WI38 (cell line): ENCODE results near the gene SAP30L.

Source experiments
- H3K4me3 ChIP-seq: 2 replicates; pipeline ENCODE4 v1.5.1; 2011; ENCODE audit warnings: low read depth, mild to moderate bottlenecking, control low read depth, low read length
- CTCF ChIP-seq: IDR thresholded peaks from 2 replicates; pipeline ENCODE4 v1.5.1; 2012; ENCODE audit warnings: low read depth, mild to moderate bottlenecking, control low read depth, low read length

Gene SAP30L

GRCh38 chr5:154470137-154470536 is 24.3 kb downstream of the SAP30L start:
- no peak overlapping the region for H3K4me3 ChIP-seq
- TF ChIP-seq CTCF = no peak

GRCh38 chr5:154470947-154471870 is 25.4 kb downstream of the SAP30L start:
- TF ChIP-seq CTCF = no peak
- no peak overlapping the region for H3K4me3 ChIP-seq

- H3K4me3 ChIP-seq = no peak overlapping the region
- TF ChIP-seq CTCF = no peak
Measured at GRCh38 chr5:154472871-154473580, 27.2 kb downstream of the SAP30L start.

GRCh38 chr5:154473581-154474283 is 27.9 kb downstream of the SAP30L start:
- no peak overlapping the region for H3K4me3 ChIP-seq
- no peak for TF ChIP-seq CTCF

- H3K4me3 ChIP-seq = no peak overlapping the region
- TF ChIP-seq CTCF = no peak
Measured at GRCh38 chr5:154474396-154475334, 28.9 kb downstream of the SAP30L start.

GRCh38 chr5:154475591-154476353 is 30.0 kb downstream of the SAP30L start:
- TF ChIP-seq CTCF = no peak
- H3K4me3 ChIP-seq = no peak overlapping the region
